Stomach (tissue), 4 donors: Measurements from ENCODE around the gene TRIM9.

Experiments used
- CTCF ChIP-seq, 7 experiments: fragments of 450-650 bp in 4 of 7; fragments of 200-600 bp in 3 of 7; sonication (generic) in 3 of 7; IDR thresholded peaks; one replicate each; pipeline ENCODE4 v1.5.1; 2016 to 2019; ENCODE audit warnings: antibody characterized with exemption in 7 of 7, control low read depth in 2 of 7, mild to moderate bottlenecking in 1 of 7
- POLR2AphosphoS5 ChIP-seq, 3 donors: sonication (generic); formaldehyde crosslinking; IDR thresholded peaks; one replicate each; pipeline ENCODE4 v1.6.1; 2016; ENCODE audit warnings: antibody characterized with exemption in 3 of 3

GRCh38 chr14:51119411-51120051 lies 24.6 kb upstream of the TRIM9 start:
- TF ChIP-seq CTCF (IDR thresholded peaks at IDR 0.05) (no peak), POLR2AphosphoS5 (IDR thresholded peaks at IDR 0.05) (no peak)
